A549 (cell line): Measurements from ENCODE around the gene LETM1. TPM values are rescaled to one million over a fixed set of nuclear protein-coding genes. Genes with fewer than 3 reads are reported as not detected.

ENCODE experiments used
- ATAC-seq, 2 experiments: fragments of 200-7000 bp in 1 of 2; fragments of >200 bp in 1 of 2; cut with Nextera tagmentation in 1 of 2; cut with Tn5 transposase in 1 of 2; 3 replicates each; pipeline versions ENCODE4 v1.8.0 to v1.9.1; 2018 to 2020; ENCODE audit warnings: mild to moderate bottlenecking in 1 of 2, moderate library complexity in 1 of 2
- CTCF ChIA-PET: fragments of 300-600 bp; sonication (Branson Sonifier 250); formaldehyde crosslinking; extraction: SDS; loops from one replicate; lab custom pipeline; 2021; ENCODE audit warnings: antibody characterized with exemption, inconsistent platforms; lab: Yijun Ruan, JAX
- POLR2A ChIA-PET: fragments of 350-600 bp; formaldehyde crosslinking; extraction: SDS; loops from one replicate; lab custom pipeline; 2021; ENCODE audit warnings: antibody characterized with exemption, inconsistent platforms; lab: Yijun Ruan, JAX
- DNase-seq, 2 experiments: peaks; one replicate each; pipeline versions ENCODE4 v3.0.0 to v3.0.0-alpha.2; 2011 to 2016; ENCODE audit warnings: low read depth in 1 of 2, low spot score in 1 of 2
- FAIRE-seq: peaks from 2 replicates; lab custom pipeline; 2011; peaks lifted over from hg19 to GRCh38; lab: Jason Lieb, UNC
- H3K27ac ChIP-seq, 2 experiments: fragments of >200 bp; sonication (Bioruptor Twin); formaldehyde crosslinking; 3 replicates each; pipeline ENCODE4 v1.5.1; 2016 to 2017
- H3K4me1 ChIP-seq: fragments of >200 bp; sonication (Bioruptor Twin); formaldehyde crosslinking; 3 replicates; pipeline ENCODE4 v1.6.1; 2016
- H3K4me2 ChIP-seq: fragments of >200 bp; sonication (Bioruptor Twin); formaldehyde crosslinking; 3 replicates; pipeline ENCODE4 v1.6.1; 2016
- H3K4me3 ChIP-seq: fragments of >200 bp; sonication (Bioruptor Twin); formaldehyde crosslinking; 3 replicates; pipeline ENCODE4 v1.5.1; 2016
- H3K9me3 ChIP-seq: fragments of >200 bp; sonication (Bioruptor Twin); formaldehyde crosslinking; 3 replicates; pipeline ENCODE4 v1.6.1; 2016
- BHLHE40 ChIP-seq: IDR thresholded peaks from 2 replicates; pipeline ENCODE4 v1.6.1; 2012; ENCODE audit warnings: low read depth, low read length, inconsistent platforms
- CBX2 ChIP-seq: fragments of 200-600 bp; sonication (generic); IDR thresholded peaks from 2 replicates; pipeline ENCODE4 v1.6.1; 2016; ENCODE audit warnings: low read depth, mild to moderate bottlenecking, borderline replicate concordance
- CBX8 ChIP-seq: fragments of 200-600 bp; sonication (generic); IDR thresholded peaks from 2 replicates; pipeline ENCODE4 v1.6.1; 2016
- CEBPB ChIP-seq, 2 experiments: fragments of >200 bp in 1 of 2; sonication (Bioruptor Twin) in 1 of 2; formaldehyde crosslinking in 1 of 2; IDR thresholded peaks; 2 replicates each; pipeline ENCODE4 v1.6.1; 2012 to 2016
- EHF ChIP-seq: fragments of 250-450 bp; sonication (Bioruptor Pico); IDR thresholded peaks from 2 replicates; pipeline ENCODE4 v1.5.0; 2020; ENCODE audit warnings: mild to moderate bottlenecking
- EP300 ChIP-seq, 2 experiments: fragments of >200 bp; sonication (Bioruptor Twin); formaldehyde crosslinking; IDR thresholded peaks; 2 replicates in 1 of 2; 3 replicates in 1 of 2; pipeline ENCODE4 v1.6.1; 2016 to 2017
- ESRRA ChIP-seq: fragments of 150-350 bp; IDR thresholded peaks from 2 replicates; pipeline ENCODE4 v1.6.1; 2014; ENCODE audit warnings: mild to moderate bottlenecking, low read length, borderline replicate concordance
- FOSB ChIP-seq: fragments of 250-450 bp; sonication (Bioruptor Pico); IDR thresholded peaks from 2 replicates; pipeline ENCODE4 v1.5.0; 2020; ENCODE audit warnings: mild to moderate bottlenecking, moderate library complexity
- FOSL2 ChIP-seq, 2 experiments: fragments of 450-650 bp in 1 of 2; fragments of >200 bp in 1 of 2; sonication (Bioruptor Twin) in 1 of 2; formaldehyde crosslinking; IDR thresholded peaks; 2 replicates each; pipeline versions ENCODE4 v1.5.0 to v1.6.1; 2016 to 2020; ENCODE audit warnings: mild to moderate bottlenecking in 1 of 2, moderate library complexity in 1 of 2
- FOXS1 ChIP-seq: fragments of 250-450 bp; sonication (Bioruptor Pico); IDR thresholded peaks from 2 replicates; pipeline ENCODE4 v1.5.0; 2020; ENCODE audit warnings: mild to moderate bottlenecking, moderate library complexity
- HEYL ChIP-seq: fragments of 250-450 bp; sonication (Bioruptor Pico); IDR thresholded peaks from 2 replicates; pipeline ENCODE4 v1.8.0; 2021; ENCODE audit warnings: mild to moderate bottlenecking, moderate library complexity
- HOXA7 ChIP-seq: fragments of 250-450 bp; sonication (Bioruptor Pico); IDR thresholded peaks from 2 replicates; pipeline ENCODE4 v1.5.0; 2020; ENCODE audit warnings: mild to moderate bottlenecking, moderate library complexity
- HOXB13 ChIP-seq: fragments of 250-450 bp; sonication (Bioruptor Pico); IDR thresholded peaks from 2 replicates; pipeline ENCODE4 v1.5.0; 2020; ENCODE audit warnings: low read depth, mild to moderate bottlenecking, moderate library complexity
- HOXB5 ChIP-seq: fragments of 250-450 bp; sonication (Bioruptor Pico); IDR thresholded peaks from 2 replicates; pipeline ENCODE4 v1.5.0; 2020; ENCODE audit warnings: mild to moderate bottlenecking, moderate library complexity
- JUN ChIP-seq, 2 experiments: fragments of >200 bp; sonication (Bioruptor Twin); formaldehyde crosslinking; IDR thresholded peaks; 2 replicates in 1 of 2; 3 replicates in 1 of 2; pipeline ENCODE4 v1.6.1; 2016 to 2017
- KDM1A ChIP-seq: fragments of 200-600 bp; sonication (generic); IDR thresholded peaks from 2 replicates; pipeline ENCODE4 v1.6.1; 2016; ENCODE audit warnings: low read depth, mild to moderate bottlenecking
- KDM5A ChIP-seq: fragments of 200-600 bp; sonication (generic); IDR thresholded peaks from 2 replicates; pipeline ENCODE4 v1.6.1; 2016; ENCODE audit warnings: antibody characterized with exemption, mild to moderate bottlenecking
- MAFK ChIP-seq: fragments of 450-650 bp; IDR thresholded peaks from 2 replicates; pipeline ENCODE4 v1.6.1; 2014; ENCODE audit not compliant: partially characterized antibody
- MYC ChIP-seq: IDR thresholded peaks from 2 replicates; pipeline ENCODE4 v1.6.1; 2012; ENCODE audit warnings: mild to moderate bottlenecking, inconsistent platforms, low read length, improper control_type of control experiment, borderline replicate concordance
- NFE2L2 ChIP-seq: fragments of 150-350 bp; conservative IDR thresholded peaks from 2 replicates; pipeline ENCODE4 v1.6.1; 2014; ENCODE audit warnings: low read length
- NPAS2 ChIP-seq: fragments of 250-450 bp; sonication (Bioruptor Pico); IDR thresholded peaks from 2 replicates; pipeline ENCODE4 v1.8.0; 2022; ENCODE audit warnings: mild to moderate bottlenecking, moderate library complexity, borderline replicate concordance
- POLR2A ChIP-seq: IDR thresholded peaks from 2 replicates; pipeline ENCODE4 v1.6.1; 2012; ENCODE audit warnings: mild to moderate bottlenecking, low read length
- POLR2AphosphoS2 ChIP-seq: conservative IDR thresholded peaks from 2 replicates; pipeline ENCODE4 v1.6.1; 2012; ENCODE audit warnings: low read length, improper control_type of control experiment, inconsistent platforms
- RARB ChIP-seq: fragments of 250-450 bp; sonication (Bioruptor Pico); IDR thresholded peaks from 2 replicates; pipeline ENCODE4 v1.8.0; 2021; ENCODE audit warnings: mild to moderate bottlenecking, moderate library complexity
- RFX5 ChIP-seq: fragments of 450-650 bp; IDR thresholded peaks from 2 replicates; pipeline ENCODE4 v1.7.1; 2014; ENCODE audit warnings: antibody characterized with exemption, mild to moderate bottlenecking, moderate library complexity
- ZC3H11A ChIP-seq: fragments of 450-650 bp; IDR thresholded peaks from 2 replicates; pipeline ENCODE4 v1.6.1; 2014; ENCODE audit warnings: antibody characterized with exemption, mild to moderate bottlenecking
- ZFP36 ChIP-seq: fragments of 450-650 bp; IDR thresholded peaks from 2 replicates; pipeline ENCODE4 v1.6.1; 2014; ENCODE audit warnings: borderline replicate concordance; ENCODE audit not compliant: partially characterized antibody
- ZSCAN20 ChIP-seq: fragments of 250-450 bp; sonication (Bioruptor Pico); IDR thresholded peaks from 2 replicates; pipeline ENCODE4 v1.8.0; 2022; ENCODE audit warnings: mild to moderate bottlenecking, moderate library complexity
- WGBS: methylation state at CpG from one replicate; pipeline ENCODE4 v1.1.6; 2017; ENCODE audit errors: missing lambda C conversion rate; 5-methylcytosine and 5-hydroxymethylcytosine counted together
- polyA plus RNA-seq, 4 experiments: library from polyadenylated mRNA; depleted of rRNA in 3 of 4; stranded (reverse); fragments of >200 nt; fragmentation: RNase III in 1 of 4; extraction: RNeasy Plus Mini Kit Qiagen cat#74134 plus additional on column Dnase treatment in 1 of 4; gene quantifications; 2 replicates in 3 of 4; 3 replicates in 1 of 4; pipeline ENCODE4 v1.2.3, GENCODE V29; 2011 to 2017
- TF ChIP-seq, protein P1 (sequence below): fragments of >200 bp; sonication (Bioruptor Twin); formaldehyde crosslinking; IDR thresholded peaks from 2 replicates; pipeline ENCODE4 v1.6.1; 2016
- TF ChIP-seq, protein P2 (sequence below): fragments of 200-600 bp; sonication (generic); IDR thresholded peaks from 2 replicates; pipeline ENCODE4 v1.6.1; 2016; ENCODE audit warnings: antibody characterized with exemption, mild to moderate bottlenecking, moderate library complexity
- TF ChIP-seq, protein P3 (sequence below): fragments of 450-650 bp; IDR thresholded peaks from 2 replicates; pipeline ENCODE4 v1.6.1; 2014; ENCODE audit warnings: antibody characterized with exemption

Gene LETM1
- polyA plus RNA-seq, 2 of the 4 experiments (the other 2 are of a cell fraction) = 18.6 to 29.6 TPM

DNA sequence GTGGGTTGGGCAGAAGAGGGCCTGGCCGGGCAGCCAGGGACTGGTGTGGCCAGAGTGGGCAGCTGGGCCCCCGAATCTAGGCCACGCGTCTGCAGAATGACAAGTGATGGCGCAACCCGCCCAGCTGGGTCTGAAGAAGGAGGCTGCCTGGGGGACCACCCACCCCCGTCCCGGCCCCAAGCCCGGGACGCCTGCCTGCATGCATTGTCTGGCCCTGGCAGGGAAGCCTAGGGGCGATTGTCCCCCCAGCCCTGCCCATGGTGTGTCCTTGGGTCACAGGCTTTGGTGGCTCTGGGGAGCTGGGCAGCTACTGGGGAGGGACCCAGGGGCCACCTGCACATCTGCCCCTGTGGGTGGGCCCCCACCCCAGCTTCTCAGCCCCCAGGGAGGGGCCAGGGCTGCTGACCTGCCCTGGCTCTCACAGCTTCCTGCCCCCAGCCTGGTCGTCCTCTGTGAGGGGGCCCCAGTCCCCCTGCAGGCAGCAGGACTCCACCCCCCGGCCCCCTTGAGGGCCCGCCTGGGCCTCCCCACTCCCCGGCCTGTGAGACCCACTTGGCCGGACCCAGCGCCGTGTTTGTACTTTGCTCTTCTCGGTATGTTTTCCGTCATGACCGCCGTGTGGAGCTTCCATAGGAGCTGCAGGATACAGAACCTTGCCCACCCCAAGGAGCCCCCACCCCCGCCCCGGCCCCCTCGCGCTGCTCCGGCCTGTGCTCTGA lies 57.9 kb downstream of the LETM1 start:
- H3K4me3 ChIP-seq = no peak overlapping the region
- no peak for FAIRE-seq
- peaks cover 15% of the 10 kb centered on the region for H3K4me1 ChIP-seq
- H3K9me3 ChIP-seq = no peaks in the 10 kb centered on the region
- no peak for ATAC-seq
- WGBS = 90% methylated on average over 6 of the region's 27 CpGs
- no peak overlapping the region for H3K27ac ChIP-seq
- DNase-seq = no peak
- no peak overlapping the region for H3K4me2 ChIP-seq
- no peak for TF ChIP-seq NPAS2
- TF ChIP-seq NFE2L2 = no peak
- TF ChIP-seq ZFP36 = no peak
- no peak for TF ChIP-seq ZC3H11A
- no peak for TF ChIP-seq EP300 (IDR thresholded peaks at IDR 0.05)
- TF ChIP-seq BHLHE40 = no peak
- TF ChIP-seq, protein P1, sequence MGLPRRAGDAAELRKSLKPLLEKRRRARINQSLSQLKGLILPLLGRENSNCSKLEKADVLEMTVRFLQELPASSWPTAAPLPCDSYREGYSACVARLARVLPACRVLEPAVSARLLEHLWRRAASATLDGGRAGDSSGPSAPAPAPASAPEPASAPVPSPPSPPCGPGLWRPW = no peak
- TF ChIP-seq CBX8 = no peak
- TF ChIP-seq, protein P2, sequence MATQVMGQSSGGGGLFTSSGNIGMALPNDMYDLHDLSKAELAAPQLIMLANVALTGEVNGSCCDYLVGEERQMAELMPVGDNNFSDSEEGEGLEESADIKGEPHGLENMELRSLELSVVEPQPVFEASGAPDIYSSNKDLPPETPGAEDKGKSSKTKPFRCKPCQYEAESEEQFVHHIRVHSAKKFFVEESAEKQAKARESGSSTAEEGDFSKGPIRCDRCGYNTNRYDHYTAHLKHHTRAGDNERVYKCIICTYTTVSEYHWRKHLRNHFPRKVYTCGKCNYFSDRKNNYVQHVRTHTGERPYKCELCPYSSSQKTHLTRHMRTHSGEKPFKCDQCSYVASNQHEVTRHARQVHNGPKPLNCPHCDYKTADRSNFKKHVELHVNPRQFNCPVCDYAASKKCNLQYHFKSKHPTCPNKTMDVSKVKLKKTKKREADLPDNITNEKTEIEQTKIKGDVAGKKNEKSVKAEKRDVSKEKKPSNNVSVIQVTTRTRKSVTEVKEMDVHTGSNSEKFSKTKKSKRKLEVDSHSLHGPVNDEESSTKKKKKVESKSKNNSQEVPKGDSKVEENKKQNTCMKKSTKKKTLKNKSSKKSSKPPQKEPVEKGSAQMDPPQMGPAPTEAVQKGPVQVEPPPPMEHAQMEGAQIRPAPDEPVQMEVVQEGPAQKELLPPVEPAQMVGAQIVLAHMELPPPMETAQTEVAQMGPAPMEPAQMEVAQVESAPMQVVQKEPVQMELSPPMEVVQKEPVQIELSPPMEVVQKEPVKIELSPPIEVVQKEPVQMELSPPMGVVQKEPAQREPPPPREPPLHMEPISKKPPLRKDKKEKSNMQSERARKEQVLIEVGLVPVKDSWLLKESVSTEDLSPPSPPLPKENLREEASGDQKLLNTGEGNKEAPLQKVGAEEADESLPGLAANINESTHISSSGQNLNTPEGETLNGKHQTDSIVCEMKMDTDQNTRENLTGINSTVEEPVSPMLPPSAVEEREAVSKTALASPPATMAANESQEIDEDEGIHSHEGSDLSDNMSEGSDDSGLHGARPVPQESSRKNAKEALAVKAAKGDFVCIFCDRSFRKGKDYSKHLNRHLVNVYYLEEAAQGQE = no peak
- TF ChIP-seq HEYL (CRISPR knock-in tag) = no peak
- no peak for TF ChIP-seq FOXS1 (CRISPR knock-in tag)
- TF ChIP-seq HOXB5 (CRISPR knock-in tag) = no peak
- no peak for TF ChIP-seq RARB (CRISPR knock-in tag)
- TF ChIP-seq HOXA7 = no peak
- TF ChIP-seq, protein P3, sequence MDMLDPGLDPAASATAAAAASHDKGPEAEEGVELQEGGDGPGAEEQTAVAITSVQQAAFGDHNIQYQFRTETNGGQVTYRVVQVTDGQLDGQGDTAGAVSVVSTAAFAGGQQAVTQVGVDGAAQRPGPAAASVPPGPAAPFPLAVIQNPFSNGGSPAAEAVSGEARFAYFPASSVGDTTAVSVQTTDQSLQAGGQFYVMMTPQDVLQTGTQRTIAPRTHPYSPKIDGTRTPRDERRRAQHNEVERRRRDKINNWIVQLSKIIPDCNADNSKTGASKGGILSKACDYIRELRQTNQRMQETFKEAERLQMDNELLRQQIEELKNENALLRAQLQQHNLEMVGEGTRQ = no peak
- TF ChIP-seq JUN (IDR thresholded peaks at IDR 0.05) = no peak
- ChIA-PET POLR2A (no interaction called here), CTCF (interaction anchor here (0.9 to 7.8 kb wide), 4 partner anchors 11 to 50 kb away, joined by 3 to 79 read pairs (median 6); no protein-coding TSS in a partner anchor)

DNA sequence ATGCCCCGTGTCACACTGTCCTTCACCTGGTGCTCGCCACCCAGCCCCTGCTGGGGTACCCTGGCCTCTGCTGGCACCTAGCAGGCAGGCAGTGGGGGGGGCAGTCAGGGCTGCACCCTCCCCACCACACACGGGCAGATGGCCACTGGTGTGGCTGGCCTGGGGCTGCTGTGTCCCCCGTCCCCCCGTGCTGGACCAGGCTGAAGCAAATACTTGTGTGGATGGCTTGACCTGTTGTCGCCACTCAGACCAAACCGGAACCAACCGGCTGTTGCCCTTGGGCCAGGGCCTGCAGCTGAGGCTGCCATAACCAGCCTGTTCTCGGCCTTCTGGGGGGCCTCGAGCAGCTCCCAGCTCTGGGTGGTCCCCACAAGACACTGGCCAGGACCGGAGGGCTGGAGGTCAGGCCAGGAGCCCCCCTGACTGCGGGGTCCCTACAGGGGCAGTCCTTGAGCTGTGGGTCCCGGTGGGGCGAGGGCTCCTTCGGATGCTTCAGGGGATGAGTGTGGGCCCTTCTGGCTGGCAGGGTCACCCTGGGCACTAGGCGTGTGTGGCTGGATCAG lies 58.6 kb downstream of the LETM1 start:
- CTCF ChIA-PET = interaction anchor here (1.4 to 7.8 kb wide), 4 partner anchors 12 to 52 kb away, joined by 6 to 79 read pairs (median 16); no protein-coding TSS in a partner anchor
- DNase-seq (no peak), ATAC-seq (no peak), FAIRE-seq (no peak)
- WGBS = 80% methylated on average over 1 of the region's 16 CpGs
- TF ChIP-seq MAFK (no peak), POLR2A (no peak), FOSB (CRISPR knock-in tag) (no peak), HOXB13 (CRISPR knock-in tag) (no peak), ZSCAN20 (CRISPR knock-in tag) (no peak), KDM5A (no peak), RFX5 (no peak), MYC (no peak), POLR2AphosphoS2 (no peak), FOSL2 (IDR thresholded peaks at IDR 0.05) (no peak), FOSL2 (CRISPR knock-in tag; IDR thresholded peaks at IDR 0.05) (no peak), CBX2 (no peak), CEBPB (IDR thresholded peaks at IDR 0.05) (no peak), KDM1A (no peak), ESRRA (no peak), EHF (CRISPR knock-in tag) (no peak)
- TF ChIP-seq, protein P3 = no peak
- H3K27ac ChIP-seq = no peak overlapping the region
- peaks cover 18% of the 10 kb centered on the region for H3K4me1 ChIP-seq
- H3K9me3 ChIP-seq = no peaks in the 10 kb centered on the region
- POLR2A ChIA-PET = no interaction called here
- no peak overlapping the region for H3K4me3 ChIP-seq
- H3K4me2 ChIP-seq = no peak overlapping the region
